CD4-positive, alpha-beta T cell (primary cell): ENCODE results near the gene ZNF467. TPM values are rescaled to one million over a fixed set of nuclear protein-coding genes. Genes with fewer than 3 reads are reported as not detected.

ENCODE experiments used
- ATAC-seq: fragments of 200-7000 bp; cut with Tn5 transposase; one replicate; pipeline ENCODE4 v1.10.0; 2022; ENCODE audit warnings: mild to moderate bottlenecking; ENCODE audit not compliant: poor library complexity
- CTCF ChIA-PET: fragments of 350-600 bp; sonication (Branson Sonifier 250); formaldehyde crosslinking; loops from one replicate; lab custom pipeline; 2021; ENCODE audit warnings: antibody characterized with exemption, inconsistent platforms; lab: Charles Lee
- POLR2A ChIA-PET: fragments of 350-600 bp; sonication (Branson Sonifier 250); formaldehyde crosslinking; loops from one replicate; lab custom pipeline; 2021; ENCODE audit warnings: antibody characterized with exemption, inconsistent platforms; lab: Charles Lee
- DNase-seq, 14 experiments: peaks; one replicate each; pipeline ENCODE4 v3.0.0-alpha.2; 2013 to 2020; ENCODE audit warnings: mixed read lengths in 2 of 14
- H3K27ac ChIP-seq, 2 donors: one replicate each; pipeline versions ENCODE4 v1.5.1 to v1.7.0; 2013; ENCODE audit warnings: low read length in 2 of 2, low read depth in 1 of 2, mild to moderate bottlenecking in 1 of 2
- H3K27me3 ChIP-seq, 2 experiments: 1 replicate in 1 of 2; 2 replicates in 1 of 2; pipeline versions ENCODE4 v1.6.1 to v1.7.0; 2013; ENCODE audit warnings: low read length in 2 of 2, control low read depth in 1 of 2, mild to moderate bottlenecking in 1 of 2, moderate library complexity in 1 of 2; ENCODE audit not compliant: insufficient read depth in 2 of 2, control insufficient read depth in 1 of 2
- H3K36me3 ChIP-seq: one replicate; pipeline ENCODE4 v1.6.1; 2013; ENCODE audit warnings: low read length, control low read depth; ENCODE audit not compliant: insufficient read depth
- H3K4me1 ChIP-seq: one replicate; pipeline ENCODE4 v1.6.1; 2013; ENCODE audit warnings: low read length, control low read depth; ENCODE audit not compliant: insufficient read depth
- H3K4me3 ChIP-seq: one replicate; pipeline ENCODE4 v1.5.1; 2013; ENCODE audit warnings: mild to moderate bottlenecking, low read length, moderate library complexity
- H3K9me3 ChIP-seq, 2 experiments: 1 replicate in 1 of 2; 2 replicates in 1 of 2; pipeline versions ENCODE4 v1.6.1 to v1.7.0; 2013; ENCODE audit warnings: low read length in 2 of 2, mild to moderate bottlenecking in 2 of 2, control low read depth in 1 of 2, moderate library complexity in 1 of 2; ENCODE audit not compliant: control insufficient read depth in 1 of 2, insufficient read depth in 1 of 2
- H3K27ac Mint-ChIP-seq: one replicate; pipeline ENCODE4 v1.8.0; 2020; ENCODE audit warnings: mixed read lengths
- H3K27me3 Mint-ChIP-seq: one replicate; pipeline ENCODE4 v1.8.0; 2021; ENCODE audit warnings: mixed read lengths
- H3K36me3 Mint-ChIP-seq: one replicate; pipeline ENCODE4 v1.8.0; 2021; ENCODE audit warnings: low read depth, mixed read lengths
- H3K4me1 Mint-ChIP-seq: one replicate; pipeline ENCODE4 v1.8.0; 2021; ENCODE audit warnings: low read depth, mixed read lengths
- H3K4me3 Mint-ChIP-seq: one replicate; pipeline ENCODE4 v1.8.0; 2020; ENCODE audit warnings: mild to moderate bottlenecking, mixed read lengths
- H3K9me3 Mint-ChIP-seq: one replicate; pipeline ENCODE4 v1.8.0; 2020; ENCODE audit warnings: mixed read lengths
- CTCF ChIP-seq: fragments of 200-600 bp; IDR thresholded peaks from one replicate; pipeline ENCODE4 v1.8.0; 2022; ENCODE audit warnings: antibody characterized with exemption, mild to moderate bottlenecking
- intact Hi-C, 2 experiments: fragments of 100-400 bp; cut with DNase I in 1 of 2; cut with micrococcal nuclease in 1 of 2; formaldehyde crosslinking; loops; one replicate each; pipeline versions ENCODE4 v1.15.1 to v1.9.0; 2023 to 2025; cut with DNase I, micrococcal nuclease
- total RNA-seq, 174 experiments: library from RNA in 2 of 174; stranded (reverse) in 2 of 174; gene quantifications; one replicate each; pipeline ENCODE4 v1.2.3 and lab custom pipeline; 2021 to 2026

ZNF467 gene
- total RNA-seq, 2 experiments from 2014 or later, result 4.1 to 4.3 TPM

- intact Hi-C loops, result no loop called here
- ChIA-PET CTCF (no interaction called here), POLR2A (no interaction called here)
- no peak overlapping the region for H3K27ac ChIP-seq
- H3K4me3 ChIP-seq, result no peak overlapping the region
- H3K9me3 ChIP-seq, result no peaks in the 10 kb centered on the region
- H3K9me3 Mint-ChIP-seq, result no peaks in the 10 kb centered on the region
- H3K27me3 ChIP-seq, result no peaks in the 10 kb centered on the region
- no peaks in the 10 kb centered on the region for H3K27me3 Mint-ChIP-seq
- no peaks in the 10 kb centered on the region for H3K4me1 ChIP-seq
- TF ChIP-seq CTCF, result no peak
- no peak for DNase-seq
- H3K4me3 Mint-ChIP-seq, result no peak overlapping the region
- no peaks in the 10 kb centered on the region for H3K36me3 Mint-ChIP-seq
- no peak overlapping the region for H3K27ac Mint-ChIP-seq
- ATAC-seq, result no peak
- H3K36me3 ChIP-seq, result no peaks in the 10 kb centered on the region
- H3K4me1 Mint-ChIP-seq, result no peaks in the 10 kb centered on the region
Measured at GRCh38 chr7:149813254-149814035, 40.1 kb upstream of the ZNF467 start.

GRCh38 chr7:149811831-149812490, 38.6 kb upstream of the ZNF467 start:
- ATAC-seq, result no peak
- Mint-ChIP-seq H3K4me1 (no peaks in the 10 kb centered on the region), H3K27me3 (no peaks in the 10 kb centered on the region), H3K36me3 (no peaks in the 10 kb centered on the region), H3K4me3 (no peak overlapping the region), H3K9me3 (no peaks in the 10 kb centered on the region), H3K27ac (no peak overlapping the region)
- H3K4me1 ChIP-seq, result no peaks in the 10 kb centered on the region
- no peak for TF ChIP-seq CTCF
- no peaks in the 10 kb centered on the region for H3K36me3 ChIP-seq
- intact Hi-C loops, result no loop called here
- no peak for DNase-seq
- no peak overlapping the region for H3K27ac ChIP-seq
- H3K27me3 ChIP-seq, result no peaks in the 10 kb centered on the region
- POLR2A ChIA-PET, result no interaction called here
- H3K9me3 ChIP-seq, result no peaks in the 10 kb centered on the region
- H3K4me3 ChIP-seq, result no peak overlapping the region
- CTCF ChIA-PET, result no interaction called here

GRCh38 chr7:149811221-149811620, 37.8 kb upstream of the ZNF467 start:
- TF ChIP-seq CTCF, result no peak
- no peaks in the 10 kb centered on the region for H3K4me1 Mint-ChIP-seq
- Histone ChIP-seq H3K4me1 (no peaks in the 10 kb centered on the region), H3K27me3 (no peaks in the 10 kb centered on the region), H3K36me3 (no peaks in the 10 kb centered on the region), H3K4me3 (no peak overlapping the region), H3K9me3 (no peaks in the 10 kb centered on the region), H3K27ac (no peak overlapping the region)
- CTCF ChIA-PET, result no interaction called here
- H3K9me3 Mint-ChIP-seq, result no peaks in the 10 kb centered on the region
- ATAC-seq, result no peak
- no peak for DNase-seq
- H3K27ac Mint-ChIP-seq, result no peak overlapping the region
- H3K27me3 Mint-ChIP-seq, result no peaks in the 10 kb centered on the region
- POLR2A ChIA-PET, result no interaction called here
- no peak overlapping the region for H3K4me3 Mint-ChIP-seq
- H3K36me3 Mint-ChIP-seq, result no peaks in the 10 kb centered on the region
- intact Hi-C loops, result no loop called here
